ENCODE results near the gene DNLZ.

GRCh38 chr9:136334541-136334940 is 29.0 kb downstream of the DNLZ start:
- TF ChIP-seq POLR2A (IDR thresholded peaks at IDR 0.05) (no peak), CTCF (IDR thresholded peaks at IDR 0.05) (no peak)

Measured in adrenal gland (tissue), 5 donors.